H1 (cell line): ENCODE data around the gene MEX3D. TPM values are rescaled to one million over a fixed set of nuclear protein-coding genes. Genes with fewer than 3 reads are reported as not detected.

Experiments
- CBX5 ChIP-seq: fragments of 300-800, 300-1000 bp; sonication (generic); IDR thresholded peaks from 2 replicates; pipeline ENCODE4 v1.7.1; 2016; ENCODE audit warnings: antibody characterized with exemption, low read length, low read depth
- CHD1 ChIP-seq: IDR thresholded peaks from 2 replicates; pipeline ENCODE4 v1.6.1; 2012; ENCODE audit warnings: low read depth, low read length, improper control_type of control experiment
- NANOG ChIP-seq: IDR thresholded peaks from 2 replicates; pipeline ENCODE4 v1.6.1; 2011; ENCODE audit warnings: low read length, low read depth, mild to moderate bottlenecking, inconsistent platforms; ENCODE audit not compliant: insufficient read depth, poor library complexity, severe bottlenecking
- PHF8 ChIP-seq: fragments of 200-600 bp; sonication (generic); conservative IDR thresholded peaks from 2 replicates; pipeline ENCODE4 v1.7.1; 2012; ENCODE audit warnings: low read depth, mild to moderate bottlenecking, inconsistent platforms, low read length, moderate library complexity
- SIN3A ChIP-seq, 2 experiments: IDR thresholded peaks in 1 of 2; conservative IDR thresholded peaks in 1 of 2; 2 replicates each; pipeline ENCODE4 v1.6.1; 2011 to 2012; ENCODE audit warnings: low read length in 2 of 2, improper control_type of control experiment in 1 of 2, low read depth in 1 of 2, mild to moderate bottlenecking in 1 of 2
- TAF1 ChIP-seq: IDR thresholded peaks from 2 replicates; pipeline ENCODE4 v1.6.1; 2011; ENCODE audit warnings: mild to moderate bottlenecking, low read depth, low read length
- polyA plus RNA-seq, 7 experiments: library from polyadenylated mRNA; depleted of rRNA in 3 of 7; stranded (reverse) in 5 of 7; unstranded in 2 of 7; fragments of >200 nt in 5 of 7; fragments of 200-250 nt in 2 of 7; gene quantifications; 1 replicate in 5 of 7; 2 replicates in 1 of 7; 4 replicates in 1 of 7; pipeline versions ENCODE4 v1.2.1 to v1.2.3, GENCODE V29; 2011 to 2013; ENCODE audit warnings: missing spikeins in 2 of 7, mixed read lengths in 2 of 7
- total RNA-seq: library from RNA; stranded (reverse); fragmentation: NEBNext Ultra II Directional; extraction: Animal tissue kit (Norgen Biotek cat#: 25700); gene quantifications from 2 replicates; pipeline ENCODE4 v1.2.1, GENCODE V29; 2021
- TF ChIP-seq, protein P1 (sequence below): IDR thresholded peaks from 2 replicates; pipeline ENCODE4 v1.6.1; 2012; ENCODE audit warnings: low read length, inconsistent platforms

MEX3D gene
- total and polyA plus RNA-seq, 2 of the 8 experiments (the other 6 are each of a cell fraction or from before 2014, with no cell fraction given): 20.8 to 78.8 TPM

DNA sequence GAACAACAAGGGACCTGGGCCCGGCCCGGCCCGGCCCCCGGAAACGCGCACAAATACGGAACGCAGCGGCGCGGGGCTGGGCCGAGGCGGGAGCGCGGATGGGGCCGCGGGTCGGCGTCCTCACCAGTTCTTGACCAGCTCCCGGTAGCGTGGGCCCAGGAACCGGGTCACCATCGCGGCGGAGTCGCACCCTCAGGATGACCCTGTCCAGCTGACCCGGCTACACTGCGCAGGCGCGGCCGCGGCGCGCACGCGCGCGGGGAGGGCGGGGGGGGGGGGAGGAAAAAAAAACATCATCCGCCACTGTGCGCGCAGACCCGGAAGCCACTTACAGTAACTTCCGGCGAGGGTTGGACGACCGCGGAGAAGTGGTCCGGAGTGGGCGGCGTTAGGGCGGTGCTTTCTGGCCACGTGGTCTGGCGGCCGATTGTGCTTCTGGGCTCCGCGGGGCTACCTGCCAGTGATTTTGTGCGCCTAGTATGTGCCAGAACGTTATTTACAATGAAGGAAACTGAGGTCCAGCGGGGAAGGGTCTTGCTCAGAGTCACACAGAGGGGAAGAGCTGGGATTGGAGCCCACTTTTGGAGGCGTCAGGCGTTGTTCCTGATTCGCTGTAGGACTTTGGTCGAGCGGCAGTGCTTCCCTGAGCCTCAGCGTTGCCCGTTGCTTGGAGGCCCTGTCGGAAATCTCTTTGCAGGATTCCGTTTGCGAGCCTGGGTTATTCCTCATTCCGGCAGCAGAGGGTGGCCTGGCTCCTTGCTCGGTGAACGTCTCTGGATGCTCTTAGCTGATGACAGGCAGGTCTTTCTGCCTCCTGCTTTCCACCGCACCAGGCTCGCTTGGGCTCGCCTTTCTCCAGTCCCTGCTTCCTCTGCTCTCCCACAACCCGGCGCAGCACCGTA, 37.4 kb upstream of the MEX3D start, which contains the start of gene UQCR11 (continued):
- TF ChIP-seq PHF8: peak; percentile 76
- peak; percentile 53 to 86; a peak in 3 of 4 replicates for TF ChIP-seq SIN3A (conservative IDR thresholded peaks at IDR 0.05 in 1 of 2, IDR thresholded peaks at IDR 0.05 in 1 of 2; ENCODE audit: low read depth in 1 of 2, low read length in 2 of 2)
- TF ChIP-seq CHD1: no peak
- peak; percentile 72 for TF ChIP-seq TAF1
- TF ChIP-seq NANOG: no peak
- no peak for TF ChIP-seq CBX5
- TF ChIP-seq, protein P1, sequence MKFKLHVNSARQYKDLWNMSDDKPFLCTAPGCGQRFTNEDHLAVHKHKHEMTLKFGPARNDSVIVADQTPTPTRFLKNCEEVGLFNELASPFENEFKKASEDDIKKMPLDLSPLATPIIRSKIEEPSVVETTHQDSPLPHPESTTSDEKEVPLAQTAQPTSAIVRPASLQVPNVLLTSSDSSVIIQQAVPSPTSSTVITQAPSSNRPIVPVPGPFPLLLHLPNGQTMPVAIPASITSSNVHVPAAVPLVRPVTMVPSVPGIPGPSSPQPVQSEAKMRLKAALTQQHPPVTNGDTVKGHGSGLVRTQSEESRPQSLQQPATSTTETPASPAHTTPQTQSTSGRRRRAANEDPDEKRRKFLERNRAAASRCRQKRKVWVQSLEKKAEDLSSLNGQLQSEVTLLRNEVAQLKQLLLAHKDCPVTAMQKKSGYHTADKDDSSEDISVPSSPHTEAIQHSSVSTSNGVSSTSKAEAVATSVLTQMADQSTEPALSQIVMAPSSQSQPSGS: peak; percentile 78
